Hypothalamus (tissue), 51 donors: ENCODE measurements around the gene CCPG1.

Experiments used
- DNase-seq, 51 donors: peaks; one replicate each; lab custom pipeline; 2025; lab: John Stamatoyannopoulos, UW

Gene CCPG1

DNA sequence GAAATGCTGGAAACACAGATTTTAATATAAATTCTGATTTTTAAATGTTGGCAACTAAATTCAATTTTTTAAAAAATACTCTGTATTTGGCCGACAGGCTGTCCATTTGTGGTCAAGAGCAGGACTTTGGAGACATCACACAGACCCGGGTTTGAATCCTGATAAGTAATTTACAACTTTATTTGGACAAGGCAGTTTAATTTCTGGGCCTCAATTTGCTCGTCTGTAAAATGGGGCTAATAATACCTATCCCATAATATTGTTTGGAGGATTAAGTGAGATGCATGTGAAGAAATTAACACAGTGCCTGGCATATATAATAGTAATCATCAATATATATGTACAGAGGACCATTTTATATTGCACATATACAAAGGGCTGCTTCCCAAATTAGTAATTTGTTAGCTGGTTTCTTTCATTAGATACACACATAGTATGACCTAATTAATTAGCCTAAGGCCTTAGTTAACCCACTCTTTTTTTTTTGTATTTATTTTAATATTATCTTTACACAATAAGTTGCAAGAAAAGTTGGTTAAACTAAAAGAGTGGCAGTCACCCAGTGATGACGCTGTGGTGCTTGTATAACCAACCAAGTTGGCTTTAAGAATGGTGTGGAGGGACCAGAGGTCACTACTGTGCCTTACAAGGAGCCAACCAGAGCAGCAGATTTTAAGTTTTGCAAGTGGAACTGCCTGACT is 88.5 kb downstream of the CCPG1 start:
- peak in 2 of 51 donors; percentile 4 to 27 for DNase-seq

DNA sequence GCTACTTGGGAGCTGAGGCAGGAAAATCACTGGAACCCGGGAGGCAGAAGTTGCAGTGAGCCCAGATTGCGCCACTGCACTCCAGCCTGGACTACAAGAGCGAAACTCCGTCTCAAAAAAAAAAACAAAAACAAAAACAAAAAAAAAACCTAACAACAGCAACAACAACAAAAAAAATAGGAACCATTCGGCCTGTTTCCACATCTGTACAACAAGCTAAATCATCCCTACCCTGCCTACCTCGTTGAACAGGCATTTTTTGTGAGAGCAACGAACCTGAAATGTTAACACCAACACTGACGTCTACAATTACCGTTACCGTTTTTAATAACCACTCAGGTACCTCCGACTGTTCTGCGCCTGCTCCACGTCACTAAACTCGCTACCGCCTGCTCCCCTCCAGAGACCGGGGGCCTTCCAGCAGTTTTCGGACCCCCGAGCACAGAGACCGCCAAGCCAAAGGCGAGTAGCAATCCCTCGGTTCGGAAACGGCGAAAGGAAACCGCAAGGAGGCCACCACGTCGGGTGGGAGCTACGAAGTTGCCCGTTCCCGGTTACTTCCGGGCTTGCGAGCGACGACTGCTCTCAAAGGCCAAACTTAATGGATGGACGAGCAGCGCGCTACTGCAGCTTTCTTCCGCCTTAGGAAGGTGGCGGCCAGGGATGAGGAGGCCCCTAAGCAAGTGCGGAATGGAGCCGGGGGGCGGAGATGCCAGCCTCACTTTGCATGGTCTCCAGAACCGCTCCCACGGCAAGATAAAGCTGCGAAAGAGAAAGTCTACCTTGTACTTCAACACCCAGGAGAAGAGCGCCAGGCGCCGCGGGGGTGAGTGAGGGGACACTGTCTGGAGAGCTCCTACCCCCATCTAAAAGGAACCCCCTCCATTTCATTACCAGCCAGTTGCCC is 89.3 kb downstream of the CCPG1 start, which contains the start of the genes PIGB and PIGBOS1:
TSS of gene PIGB (plus strand) at position 635 of the 907 bp plus-strand sequence. CDS start at position 664, 29 bp downstream.
TSS of gene PIGBOS1 (minus strand) at position 536 of the 907 bp plus-strand sequence. CDS start 1,331 bp downstream, outside the sequence.
- peak; percentile 26 to 87 (median 70) for DNase-seq
